HG03045 (cell line): ENCODE data around the gene COL16A1.

ENCODE experiments used
- ATAC-seq: cut with Tn5 transposase; IDR thresholded peaks from one replicate; pipeline ENCODE4 v1.9.1; 2021; ENCODE audit warnings: mild to moderate bottlenecking, moderate library complexity; ENCODE audit not compliant: unreplicated experiment

The COL16A1 gene

GRCh38 chr1:31689854-31690253 is 14.0 kb downstream of the COL16A1 start:
- no peak for ATAC-seq

GRCh38 chr1:31689379-31689778 is 14.4 kb downstream of the COL16A1 start:
- ATAC-seq, result no peak

GRCh38 chr1:31688233-31688918 is 15.4 kb downstream of the COL16A1 start:
- ATAC-seq, result no peak

GRCh38 chr1:31687601-31688000 is 16.2 kb downstream of the COL16A1 start:
- no peak for ATAC-seq

- no peak for ATAC-seq
Measured at GRCh38 chr1:31685795-31686194, 18.0 kb downstream of the COL16A1 start.

- no peak for ATAC-seq
Measured at GRCh38 chr1:31683997-31684396, 19.8 kb downstream of the COL16A1 start.

- no peak for ATAC-seq
Measured at GRCh38 chr1:31681415-31681814, 22.4 kb downstream of the COL16A1 start.

GRCh38 chr1:31679676-31680230 is 24.1 kb downstream of the COL16A1 start:
- ATAC-seq, result no peak

GRCh38 chr1:31679091-31679490 is 24.7 kb downstream of the COL16A1 start:
- ATAC-seq, result no peak

- no peak for ATAC-seq
Measured at GRCh38 chr1:31678681-31679080, 25.1 kb downstream of the COL16A1 start.

- no peak for ATAC-seq
Measured at GRCh38 chr1:31677949-31678348, 25.9 kb downstream of the COL16A1 start.

- ATAC-seq, result no peak
Measured at GRCh38 chr1:31677401-31677800, 26.4 kb downstream of the COL16A1 start.

GRCh38 chr1:31675756-31676155 is 28.1 kb downstream of the COL16A1 start:
- ATAC-seq, result no peak

- ATAC-seq, result no peak
Measured at GRCh38 chr1:31675161-31675560, 28.7 kb downstream of the COL16A1 start.

GRCh38 chr1:31674626-31675025 is 29.2 kb downstream of the COL16A1 start:
- no peak for ATAC-seq

GRCh38 chr1:31673433-31673832 is 30.4 kb downstream of the COL16A1 start:
- no peak for ATAC-seq

- ATAC-seq, result no peak
Measured at GRCh38 chr1:31672986-31673385, 30.8 kb downstream of the COL16A1 start.

- no peak for ATAC-seq
Measured at GRCh38 chr1:31671561-31672201, 32.1 kb downstream of the COL16A1 start.

GRCh38 chr1:31671147-31671546 is 32.7 kb downstream of the COL16A1 start:
- ATAC-seq, result no peak

- no peak for ATAC-seq
Measured at GRCh38 chr1:31670593-31670964, 33.2 kb downstream of the COL16A1 start.

- ATAC-seq, result no peak
Measured at GRCh38 chr1:31669786-31670592, 33.8 kb downstream of the COL16A1 start.

GRCh38 chr1:31669433-31669785 is 34.4 kb downstream of the COL16A1 start:
- ATAC-seq, result no peak
